ENCODE data around the gene SACM1L.

GRCh38 chr3:45641756-45642155 is 47.4 kb upstream of the SACM1L start:
- TF ChIP-seq ZNF274 (IDR thresholded peaks at IDR 0.05; ENCODE audit: low read depth, low read length), result no peak
- TF ChIP-seq YY1 (IDR thresholded peaks at IDR 0.05; ENCODE audit: insufficient read depth, insufficient read length), result no peak
- no peak for TF ChIP-seq SUZ12 (IDR thresholded peaks at IDR 0.05; ENCODE audit: extremely low read depth, insufficient read depth, insufficient read length)
